Stimulated activated CD4-positive, alpha-beta T cell treated with anti-CD3 and anti-CD28 coated beads, TNF-alpha, amount 100 ng/mL, for 24 hours (primary cell): ENCODE data around the gene RALA.
"Not testable (repeated sequence)": the region's sequence is repeated elsewhere in the genome, so short reads cannot be mapped to it uniquely, and the experiment has no call there.

ENCODE experiments used
- DNase-seq, 3 experiments: peaks; one replicate each; pipeline ENCODE4 v3.0.0-alpha.2; 2020; ENCODE audit warnings: low read depth in 3 of 3

The RALA gene

DNA sequence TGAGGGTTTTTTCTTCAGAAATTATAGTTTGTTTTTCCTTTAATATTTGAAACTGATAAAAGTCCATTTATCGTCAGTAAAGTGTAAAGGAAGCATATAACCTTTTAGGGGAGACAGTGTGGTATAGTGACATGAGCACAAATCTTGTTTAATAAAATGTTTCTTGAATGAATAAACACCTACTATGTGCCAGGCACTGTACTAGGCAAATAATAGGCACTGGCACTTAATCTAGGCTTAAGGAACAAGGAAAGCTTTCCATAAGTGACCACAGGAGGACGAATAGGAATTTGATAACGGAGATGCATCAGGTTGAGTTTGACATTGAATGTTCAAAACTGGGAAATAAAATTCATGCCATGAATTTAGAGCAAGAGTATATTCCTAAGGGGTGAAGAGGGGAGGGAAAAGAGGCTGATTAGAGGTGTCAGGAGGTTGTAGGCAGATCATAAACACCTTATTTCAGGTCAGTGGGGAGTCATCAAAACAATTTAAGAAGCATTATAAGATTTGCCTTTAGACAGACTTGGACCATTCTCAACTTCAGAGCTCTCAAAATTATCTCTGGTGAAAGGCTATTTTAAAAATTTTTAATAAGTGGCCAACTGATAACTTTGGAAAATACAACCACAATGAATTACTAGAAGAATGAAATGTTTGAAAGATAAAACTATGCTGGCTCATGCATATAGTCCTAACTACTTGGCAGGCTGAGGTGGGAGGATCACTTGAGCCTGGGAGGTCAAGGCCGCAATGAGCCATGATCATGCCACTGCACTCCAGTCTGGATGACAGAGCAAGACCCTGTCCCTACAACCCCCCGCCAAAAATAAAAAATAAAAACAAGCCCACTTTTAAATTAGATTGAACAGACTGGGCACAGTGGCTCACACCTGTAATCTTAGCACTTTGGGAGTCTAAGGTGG lies 22.4 kb downstream of the RALA start:
- DNase-seq = no peak

DNA sequence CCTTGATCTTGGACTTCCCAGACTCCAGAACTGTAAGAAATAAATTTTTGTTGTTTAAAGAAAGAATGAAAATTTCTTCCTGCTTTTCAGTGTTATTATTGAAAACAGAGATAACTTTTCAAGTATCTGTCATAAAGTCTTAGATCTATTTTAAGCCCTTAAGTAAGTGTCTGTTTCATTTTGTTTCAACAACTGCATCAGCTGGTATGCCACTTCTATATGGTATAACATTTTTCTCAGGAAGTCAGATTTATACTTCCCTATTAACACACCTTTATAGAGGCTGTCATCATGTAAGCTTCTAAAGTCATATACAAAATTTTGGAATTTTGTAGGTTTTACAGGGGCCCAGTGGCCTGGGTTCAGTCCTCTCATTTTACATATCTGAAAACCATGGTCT lies 24.4 kb downstream of the RALA start:
- no peak for DNase-seq

DNA sequence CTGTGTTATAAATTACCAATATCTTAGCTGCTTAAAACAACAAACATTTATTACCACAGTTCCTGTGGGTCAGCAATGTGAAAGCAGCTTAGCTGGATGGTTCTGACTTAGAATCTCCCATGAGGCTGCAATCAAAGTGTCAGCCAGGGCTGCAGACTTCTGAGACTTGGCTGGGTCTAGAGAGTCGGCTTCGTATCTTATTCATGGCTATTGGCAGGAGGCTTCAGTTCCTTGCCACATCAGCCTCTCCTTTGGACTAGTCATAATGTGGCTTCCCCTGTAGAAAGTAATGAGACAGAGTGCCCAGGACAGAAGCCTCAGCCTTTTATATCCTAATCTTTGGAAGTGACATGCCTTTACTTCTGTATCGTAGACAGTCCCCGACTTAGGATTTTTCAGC lies 27.3 kb downstream of the RALA start:
- no peak for DNase-seq

DNA sequence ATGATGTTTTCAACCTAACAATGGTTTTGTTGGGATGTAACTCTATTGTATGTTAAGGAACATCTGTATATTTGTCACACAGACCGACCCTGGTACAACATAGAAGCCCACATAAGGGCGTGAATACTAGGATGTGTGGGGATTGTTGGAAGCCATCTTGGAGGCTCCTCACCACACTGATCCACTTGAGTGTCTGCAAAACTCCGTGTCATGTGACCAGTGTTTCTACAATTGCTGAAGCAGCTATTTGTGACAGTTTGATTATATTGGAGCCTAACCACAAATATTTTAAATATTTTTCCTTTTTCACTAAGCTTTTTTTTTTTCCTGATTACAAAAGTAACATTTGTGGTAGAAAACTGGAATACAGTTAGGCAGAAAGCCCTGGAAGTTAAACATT lies 27.9 kb downstream of the RALA start:
- DNase-seq = no peak

DNA sequence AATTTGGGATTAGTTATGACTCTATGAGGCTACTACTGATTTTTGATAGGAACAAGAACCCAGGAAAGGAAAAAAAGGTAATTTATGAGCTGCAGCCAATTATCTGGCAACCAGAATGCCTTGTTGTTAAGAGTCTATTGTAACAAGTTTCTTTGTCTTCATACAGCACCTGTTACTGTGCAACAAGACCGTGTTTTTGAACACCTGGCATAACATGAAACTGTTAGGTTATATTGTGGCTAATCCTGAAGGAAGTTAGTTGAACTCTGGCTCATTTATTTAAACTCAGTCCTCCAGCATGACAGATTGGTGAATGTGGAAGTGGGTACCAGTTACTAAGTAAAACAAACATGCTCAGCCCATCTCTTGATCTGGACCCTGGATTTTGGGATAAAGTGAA lies 33.0 kb downstream of the RALA start:
- DNase-seq = no peak

DNA sequence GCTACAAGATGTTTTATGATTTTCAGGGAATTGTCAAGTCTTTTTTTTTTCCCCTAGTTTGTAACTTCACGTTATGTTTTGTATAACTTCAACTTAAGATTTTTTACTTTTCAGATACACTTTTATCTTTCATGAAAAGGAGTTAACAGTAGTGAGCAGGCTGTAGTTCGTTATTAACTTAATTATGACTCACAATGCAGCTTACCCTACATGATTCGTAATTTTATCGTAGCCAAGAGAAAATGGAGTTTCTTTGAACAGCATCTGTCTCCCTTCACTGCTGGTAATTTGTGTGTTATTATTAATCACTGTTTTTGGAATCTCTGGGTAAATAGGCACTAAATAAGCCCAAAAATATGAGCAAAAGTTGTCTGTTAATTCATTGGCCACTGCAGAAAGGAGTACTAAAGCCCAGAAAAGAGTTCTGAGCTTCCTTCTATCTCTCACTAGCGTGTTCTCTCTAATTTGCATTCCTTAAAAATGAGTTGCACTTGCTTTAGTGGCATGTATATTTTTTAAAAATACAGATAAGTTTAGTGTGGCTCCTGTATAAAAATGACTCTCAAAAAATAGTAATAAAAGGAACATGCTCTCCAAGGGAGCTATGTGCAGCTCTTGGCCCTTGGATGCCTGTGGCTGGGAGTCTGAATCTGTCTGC lies 36.1 kb downstream of the RALA start:
- no peak for DNase-seq

DNA sequence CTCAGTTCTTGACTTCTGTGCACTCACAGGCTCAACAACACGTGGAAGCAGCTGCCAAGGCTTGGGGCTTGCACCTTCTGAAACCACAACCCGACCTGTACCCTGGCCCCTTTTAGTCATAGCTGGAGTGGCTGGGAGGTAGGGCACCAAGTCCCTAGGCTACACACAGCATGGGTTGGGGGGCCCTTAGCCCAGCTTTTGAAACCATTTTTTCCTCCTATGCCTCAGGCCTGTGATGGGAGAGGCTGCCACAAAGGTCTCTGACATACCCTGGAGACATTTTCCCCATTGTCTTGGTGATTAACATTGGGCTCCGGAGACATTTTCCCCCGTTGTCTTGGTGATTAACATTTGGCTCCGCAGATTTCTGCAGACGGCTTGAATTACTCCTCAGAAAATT lies 38.6 kb downstream of the RALA start:
- DNase-seq = no peak

DNA sequence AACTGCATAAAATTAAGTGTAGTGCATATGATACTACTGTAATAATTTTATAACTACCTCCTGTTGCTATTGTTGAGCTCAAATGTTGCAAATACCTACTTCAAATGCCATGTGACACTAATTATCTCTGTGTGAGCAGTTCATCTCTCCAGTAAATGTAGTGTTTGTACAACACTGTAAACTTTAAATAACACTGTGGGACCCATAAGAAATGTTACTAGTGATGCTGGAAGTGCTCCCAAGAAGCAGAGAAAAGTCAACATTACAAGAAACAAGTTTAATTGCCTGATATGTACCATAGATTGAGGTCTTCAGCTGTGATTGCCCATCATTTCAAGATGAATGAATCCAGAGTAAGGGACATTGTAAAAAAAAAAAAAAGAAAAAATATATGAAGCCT lies 39.9 kb downstream of the RALA start:
- no peak for DNase-seq

DNA sequence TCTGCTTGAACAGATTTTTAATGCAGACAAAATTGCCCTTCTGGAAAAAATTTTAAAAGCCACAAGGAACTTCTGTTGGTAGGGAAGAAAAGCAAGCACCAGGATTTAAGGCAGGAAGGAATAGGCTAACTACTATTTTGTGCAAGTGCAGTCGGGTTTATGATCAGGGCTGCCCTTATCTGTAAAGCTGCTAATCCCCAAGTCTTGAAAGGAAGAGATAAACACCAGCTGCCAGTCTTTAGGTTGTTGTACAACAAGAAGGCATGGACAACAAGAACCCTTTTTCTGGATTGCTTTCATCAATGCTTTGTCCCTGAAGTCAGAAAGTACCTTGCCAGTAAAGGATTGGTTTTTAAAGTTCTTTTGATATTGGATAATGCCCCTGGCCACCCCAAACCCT lies 40.7 kb downstream of the RALA start:
- no peak for DNase-seq

DNA sequence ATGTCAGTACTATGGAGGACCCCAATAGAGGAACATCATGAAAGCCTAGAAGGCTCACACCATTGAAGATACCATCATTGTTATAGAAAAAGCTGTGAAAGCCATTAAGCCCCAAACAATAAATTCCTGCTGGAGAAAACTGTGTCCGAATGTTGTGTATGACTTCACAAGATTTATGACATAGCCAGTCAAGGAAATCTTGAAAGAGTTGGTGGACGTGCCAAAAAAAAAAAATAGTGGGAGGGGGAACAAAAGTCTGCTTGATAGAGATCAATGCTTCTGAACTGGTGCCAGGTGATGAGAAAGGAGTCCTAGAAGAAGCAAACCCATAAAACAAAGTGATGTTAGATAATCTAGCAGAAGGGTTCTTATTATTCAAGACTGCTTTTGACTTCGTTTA lies 41.2 kb downstream of the RALA start:
- DNase-seq = no peak

DNA sequence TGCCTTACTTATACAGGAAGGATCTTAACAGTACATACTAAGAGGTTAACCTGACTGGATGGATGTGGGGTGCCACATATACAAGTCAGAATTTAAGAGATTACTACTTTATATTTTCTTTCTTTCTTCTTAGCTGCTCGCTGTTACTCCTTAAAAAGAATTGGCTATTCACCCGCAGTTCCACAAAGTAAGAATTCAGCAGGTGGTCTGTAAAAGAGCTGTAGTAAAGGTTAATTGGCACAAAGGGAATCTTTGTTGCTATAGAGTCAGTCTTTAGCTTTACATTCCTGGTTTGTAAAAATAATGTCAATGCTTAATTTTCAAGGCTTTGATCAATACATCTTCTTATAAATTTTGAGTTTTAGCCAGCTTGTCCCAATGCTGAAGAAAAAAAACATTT lies 43.2 kb downstream of the RALA start:
- no peak for DNase-seq

DNA sequence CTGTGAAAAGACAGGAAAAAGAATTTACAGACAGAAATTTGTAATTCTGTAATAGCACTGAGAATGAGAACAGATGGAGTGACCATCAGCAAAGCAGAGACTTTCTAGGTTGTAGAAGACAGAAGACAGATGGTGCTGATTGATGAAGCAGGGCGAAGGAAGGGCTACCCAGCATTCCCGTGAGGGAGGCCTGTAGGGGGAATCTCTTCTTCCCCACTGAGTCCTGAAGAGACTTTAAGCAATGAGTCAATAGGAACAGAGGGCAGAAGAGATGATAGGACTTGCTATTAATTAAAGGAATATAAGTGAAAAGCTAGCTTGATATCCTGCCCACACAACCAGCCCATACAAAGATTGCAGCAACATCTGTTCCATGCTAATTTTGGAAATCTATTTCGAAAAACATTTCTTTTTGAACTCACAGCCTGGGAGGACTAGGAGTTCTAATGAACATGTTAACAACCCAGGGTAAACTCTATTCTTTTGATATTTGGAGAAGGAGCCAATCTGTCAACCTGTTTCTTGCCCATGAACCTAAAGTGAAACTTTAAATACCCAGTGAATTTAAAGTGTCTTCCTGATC lies 44.1 kb downstream of the RALA start:
- DNase-seq = no peak

DNA sequence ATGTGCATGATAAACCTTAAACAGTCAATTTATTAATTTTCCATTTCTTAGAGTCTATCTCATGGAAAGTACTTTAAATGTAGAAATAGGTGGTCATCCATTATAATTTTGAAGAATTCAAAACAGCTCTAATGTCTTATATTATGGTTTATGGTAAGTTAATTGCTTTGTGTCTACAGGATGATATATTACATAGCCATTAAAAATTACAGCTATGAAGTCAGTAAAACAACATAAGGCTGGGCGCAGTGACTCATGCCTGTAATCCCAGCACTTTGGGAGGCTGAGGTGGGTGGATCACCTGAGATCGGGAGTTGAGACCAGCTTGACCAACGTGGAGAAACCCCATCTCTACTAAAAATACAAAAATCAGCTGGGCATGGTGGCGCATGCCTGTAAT lies 44.9 kb downstream of the RALA start:
- DNase-seq = not testable (repeated sequence)

DNA sequence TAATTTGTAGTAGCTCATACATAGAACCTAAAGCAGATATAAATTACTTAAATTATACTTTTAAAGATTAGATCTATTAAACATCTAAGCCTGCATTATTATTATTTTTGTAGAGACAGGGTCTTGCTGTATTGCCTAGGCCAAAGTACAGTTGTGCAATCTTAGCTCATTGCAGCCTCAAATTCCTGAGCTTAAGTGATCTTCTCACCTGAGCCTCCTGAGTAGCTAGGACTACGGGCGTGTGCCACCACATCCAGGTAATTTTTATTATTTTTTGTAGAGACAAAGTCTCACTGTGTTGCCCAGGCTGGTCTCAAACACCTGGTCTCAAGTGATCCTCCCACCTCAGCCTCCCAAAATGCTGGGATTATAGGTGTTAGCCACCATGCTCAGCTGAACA lies 46.7 kb downstream of the RALA start:
- DNase-seq = no peak

DNA sequence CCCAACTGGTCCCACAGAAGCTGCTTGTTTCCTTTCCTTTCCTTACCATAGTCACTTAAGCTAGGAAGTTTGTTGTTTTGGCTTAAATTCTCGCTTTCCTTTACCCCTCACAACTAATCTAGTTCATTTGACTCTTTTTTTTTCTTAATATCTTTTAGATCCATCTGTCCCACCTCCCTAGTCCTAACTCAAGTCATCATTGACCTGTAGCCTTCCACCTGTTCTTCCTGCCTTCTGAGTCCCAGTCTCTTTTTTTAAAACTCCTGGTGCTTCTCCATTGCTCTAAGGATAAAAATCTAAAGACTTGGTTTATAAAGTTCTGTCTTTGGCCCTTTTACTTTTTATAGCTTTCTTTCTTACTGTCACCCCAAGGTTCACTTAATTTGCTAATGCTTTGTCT lies 47.6 kb downstream of the RALA start:
- DNase-seq = no peak

DNA sequence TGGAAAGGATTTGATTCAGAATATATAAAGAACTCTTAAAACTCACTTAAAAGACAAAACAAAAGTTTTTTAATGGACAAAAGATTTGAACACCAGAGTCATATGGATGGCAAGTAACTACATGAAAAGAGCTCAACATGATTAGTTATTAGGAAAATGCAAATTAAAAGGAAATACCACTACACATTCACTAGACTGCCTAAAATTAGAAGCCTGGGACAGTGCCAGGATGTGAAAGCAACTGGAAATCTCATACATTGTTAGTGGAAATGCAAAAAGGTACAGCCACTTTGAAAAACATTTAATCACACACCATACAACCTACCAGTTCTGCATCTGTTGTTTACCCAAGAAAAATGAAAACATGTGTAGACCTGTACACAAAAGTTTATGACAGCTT lies 48.8 kb downstream of the RALA start:
- DNase-seq = no peak

DNA sequence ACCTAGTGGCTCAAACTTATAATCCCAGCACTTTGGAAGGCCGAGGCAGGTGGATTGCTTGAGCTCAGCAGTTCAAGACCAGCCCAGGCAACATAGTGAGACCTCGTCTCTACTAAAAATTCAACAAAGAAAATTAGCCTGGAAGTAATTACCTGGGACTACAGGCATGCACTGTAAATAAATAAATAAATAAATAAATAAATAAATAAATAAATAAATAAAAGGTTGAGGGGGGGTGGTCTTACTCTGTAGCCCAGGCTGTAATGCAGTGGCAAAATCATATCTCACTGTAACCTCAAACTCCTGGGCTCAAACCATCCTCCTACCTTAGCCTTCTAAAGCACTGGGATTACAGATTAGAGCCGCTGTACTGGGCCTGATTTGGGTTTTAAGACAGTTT lies 50.5 kb downstream of the RALA start:
- no peak for DNase-seq

DNA sequence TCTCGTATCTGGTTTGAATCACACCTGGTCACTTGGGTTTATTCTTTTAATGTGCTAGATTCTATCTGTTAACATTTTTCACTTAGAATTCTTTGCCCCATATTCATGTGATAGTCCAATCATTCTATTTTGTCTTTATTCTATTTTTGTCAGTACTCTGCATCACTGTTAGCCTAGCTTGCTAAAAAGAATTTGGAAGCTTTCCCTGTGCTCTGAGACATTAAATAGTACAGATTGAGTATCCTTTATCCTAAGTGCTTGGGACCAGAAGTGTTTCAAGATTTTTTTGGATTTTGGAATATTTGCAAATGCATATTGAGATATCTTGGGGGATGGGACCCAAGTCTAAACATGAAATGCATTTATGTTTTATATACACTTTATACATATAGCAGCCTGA lies 51.0 kb downstream of the RALA start:
- no peak for DNase-seq

DNA sequence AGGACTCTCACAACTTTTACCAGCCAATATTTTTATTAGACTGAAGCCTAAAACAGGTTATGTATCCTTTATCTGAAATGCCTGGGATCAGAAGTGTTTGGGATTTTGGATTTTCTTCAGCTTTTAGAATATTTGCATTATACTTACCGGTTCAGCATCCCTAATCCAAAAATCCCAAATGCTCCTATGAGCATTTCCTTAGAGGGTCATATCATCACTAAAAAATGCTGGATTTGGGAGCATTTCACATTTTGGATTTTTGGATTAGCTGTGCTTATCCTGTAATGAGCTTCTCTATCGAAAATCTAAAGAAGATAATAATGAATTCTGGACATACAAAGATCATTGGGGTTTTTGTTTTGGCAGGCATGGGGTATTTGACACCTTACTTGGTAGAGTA lies 53.0 kb downstream of the RALA start:
- no peak for DNase-seq

DNA sequence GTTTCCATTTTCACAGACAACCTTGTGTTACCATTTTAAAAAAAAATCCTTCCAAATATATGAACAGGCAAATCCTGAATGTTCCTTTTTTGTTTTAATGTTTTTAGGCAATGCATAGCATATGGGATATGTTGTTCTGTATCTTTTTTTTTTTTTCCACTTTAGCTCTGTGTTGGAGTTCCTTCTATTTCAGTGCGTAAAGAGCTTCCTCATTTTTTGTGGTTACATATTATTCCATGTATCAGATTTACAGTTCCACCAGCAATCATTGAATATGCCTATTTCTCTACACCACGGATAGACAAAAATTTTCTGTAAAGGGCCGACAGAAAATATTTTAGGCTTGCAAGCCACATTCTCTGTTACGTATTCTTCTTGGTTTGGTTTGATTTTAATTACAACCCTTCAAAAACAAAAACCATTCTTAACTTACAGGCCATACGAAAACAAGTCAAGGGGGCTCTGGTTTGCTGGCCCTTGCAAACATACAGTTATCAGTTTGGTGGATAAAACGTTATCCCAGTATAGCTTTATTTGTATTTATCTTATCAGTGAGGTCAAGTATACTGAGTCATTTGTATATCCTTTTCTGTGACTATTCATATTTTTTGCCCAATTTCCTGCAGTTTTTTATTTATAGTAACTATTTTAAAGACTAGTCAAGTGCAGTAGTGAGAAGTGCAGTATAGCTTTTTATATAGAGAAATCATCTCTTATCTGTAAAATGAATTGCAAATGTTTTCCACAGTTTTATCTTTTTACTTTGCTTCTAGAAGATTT lies 55.7 kb downstream of the RALA start:
- DNase-seq = no peak

DNA sequence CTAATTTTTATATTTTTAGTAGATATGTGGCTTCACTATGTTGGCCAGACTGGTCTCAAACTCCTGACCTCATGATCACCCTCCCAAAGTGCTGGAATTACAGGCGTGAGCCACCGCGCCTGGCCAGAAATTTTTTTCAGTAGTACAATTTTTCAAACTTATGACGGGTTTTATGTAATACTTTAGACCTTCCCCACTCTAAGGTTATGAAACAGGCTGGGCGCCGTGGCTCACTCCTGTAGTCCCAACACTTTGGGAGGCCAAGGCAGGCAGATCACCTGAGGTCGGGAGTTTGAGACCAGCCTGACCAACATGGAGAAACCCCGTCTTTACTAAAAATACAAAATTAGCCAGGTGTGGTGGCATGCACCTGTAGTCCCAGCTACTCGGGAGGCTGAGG lies 56.5 kb downstream of the RALA start:
- not testable (repeated sequence) for DNase-seq

DNA sequence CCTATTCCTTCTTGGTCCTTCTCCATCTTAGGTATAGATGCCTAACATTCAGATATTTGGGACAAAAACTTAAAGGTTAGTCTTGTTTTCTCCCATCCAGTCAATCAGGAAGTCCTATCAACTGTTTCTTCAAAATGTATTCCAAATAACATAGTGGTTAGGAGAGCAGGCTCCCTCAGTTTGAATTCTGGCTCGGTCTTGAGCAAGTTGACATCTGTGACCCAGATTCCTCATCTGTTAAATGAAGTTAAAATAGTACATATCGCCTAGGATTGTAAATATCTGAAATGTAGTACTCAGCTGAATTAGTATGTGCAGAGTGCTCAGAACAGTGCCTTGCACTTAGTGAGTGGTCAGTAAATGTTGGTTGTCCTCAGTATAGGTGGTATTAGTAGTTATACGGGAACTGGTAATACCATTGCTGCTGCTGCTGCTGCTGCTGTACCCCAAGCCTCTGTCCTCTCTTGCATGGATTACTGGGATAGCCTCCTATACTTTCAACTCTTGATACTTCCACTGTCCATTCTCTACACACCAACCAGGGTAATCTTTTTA lies 58.6 kb downstream of the RALA start:
- no peak for DNase-seq
